Measurements from ENCODE around the gene TBC1D13.
A peak's percentile ranks its signal among the peaks of the same experiment; 100 is the strongest.
"Not testable (repeated sequence)": the region's sequence is repeated elsewhere in the genome, so short reads cannot be mapped to it uniquely, and the experiment has no call there.

Gene TBC1D13
- long read RNA-seq, donor 1, transcript TBC1D13-202 (12 exons, 3,906 nt) = major isoform, 17 of 17 reads
- long read RNA-seq, donor 1, partial matches to known transcripts = 0 of 17 reads
- long read RNA-seq, donor 1, other reads (novel, unspliced or antisense) = 0 of 17 reads
- long read RNA-seq, donor 2, partial matches to known transcripts = 15 of 16 reads
- long read RNA-seq, donor 2, other reads (novel, unspliced or antisense) = 0 of 16 reads
- long read RNA-seq, donor 3, partial matches to known transcripts = 12 of 15 reads
- long read RNA-seq, donor 3, other reads (novel, unspliced or antisense) = 0 of 15 reads
- long read RNA-seq, donor 4, partial matches to known transcripts = 0 of 4 reads
- long read RNA-seq, donor 4, other reads (novel, unspliced or antisense) = 0 of 4 reads
- long read RNA-seq, donor 5, transcript TBC1D13-202 (12 exons, 3,906 nt) = major isoform, 8 of 8 reads
- long read RNA-seq, donor 5, partial matches to known transcripts = 0 of 8 reads
- long read RNA-seq, donor 5, other reads (novel, unspliced or antisense) = 0 of 8 reads
- long read RNA-seq, donor 6, transcript TBC1D13-202 (12 exons, 3,906 nt) = major isoform, 7 of 8 reads
- long read RNA-seq, donor 6, partial matches to known transcripts = 0 of 8 reads
- long read RNA-seq, donor 6, other reads (novel, unspliced or antisense) = 0 of 8 reads
- long read RNA-seq, donor 7, transcript TBC1D13-202 (12 exons, 3,906 nt) = major isoform, 9 of 16 reads
- long read RNA-seq, donor 7, partial matches to known transcripts = 6 of 16 reads
- long read RNA-seq, donor 7, other reads (novel, unspliced or antisense) = 0 of 16 reads
- long read RNA-seq, donor 8, transcript TBC1D13-202 (12 exons, 3,906 nt) = major isoform, 8 of 8 reads
- long read RNA-seq, donor 8, partial matches to known transcripts = 0 of 8 reads
- long read RNA-seq, donor 8, other reads (novel, unspliced or antisense) = 0 of 8 reads

- peak; percentile 83 for DNase-seq
Measured at GRCh38 chr9:128786681-128787601, at the start of gene TBC1D13. Gene TBC1D13, plus strand, starts transcription at chr9:128787253. Its CDS starts 101 bp downstream, at chr9:128787354.

- no peak for DNase-seq
Measured at GRCh38 chr9:128742401-128742800, 44.7 kb upstream of the TBC1D13 start.

GRCh38 chr9:128743421-128743820, 43.6 kb upstream of the TBC1D13 start:
- DNase-seq = no peak

GRCh38 chr9:128747241-128747640, 39.8 kb upstream of the TBC1D13 start:
- no peak for DNase-seq

DNA sequence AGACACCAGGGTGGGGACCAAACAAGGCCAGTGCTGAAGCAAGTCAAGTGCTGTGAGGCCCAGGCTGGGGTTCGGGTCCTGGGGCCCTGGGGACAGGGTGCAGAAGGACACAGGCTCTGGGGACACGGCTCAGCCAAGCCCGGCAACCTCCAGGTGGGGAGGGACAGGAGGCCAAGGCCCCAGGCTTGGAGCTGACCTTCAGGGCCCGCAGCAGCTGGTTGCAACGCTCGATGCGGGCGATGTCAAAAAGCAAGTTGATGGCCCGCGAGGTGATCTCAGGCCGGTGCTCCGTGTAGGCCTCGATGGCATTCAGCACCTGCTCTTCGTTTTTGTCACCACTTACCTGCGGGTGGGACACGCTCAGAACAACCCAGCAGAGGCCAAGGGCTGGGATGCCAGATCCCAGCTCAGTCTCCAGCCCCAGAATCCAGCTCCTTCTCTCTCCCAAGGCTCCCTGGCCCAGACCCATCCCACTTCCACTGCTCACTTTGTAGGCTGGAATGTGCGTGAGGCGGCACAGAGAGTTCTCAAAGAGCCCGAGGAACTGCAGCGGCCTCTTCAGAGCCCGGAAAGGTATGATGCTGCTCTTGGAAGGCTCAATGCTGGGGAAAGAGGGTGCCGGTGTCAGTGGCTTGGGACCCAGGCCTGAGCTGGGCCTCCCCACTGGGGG, 36.0 kb upstream of the TBC1D13 start:
- DNase-seq = no peak

- no peak for DNase-seq
Measured at GRCh38 chr9:128753627-128754026, 33.4 kb upstream of the TBC1D13 start.

- no peak for DNase-seq
Measured at GRCh38 chr9:128757602-128758001, 29.5 kb upstream of the TBC1D13 start.

DNA sequence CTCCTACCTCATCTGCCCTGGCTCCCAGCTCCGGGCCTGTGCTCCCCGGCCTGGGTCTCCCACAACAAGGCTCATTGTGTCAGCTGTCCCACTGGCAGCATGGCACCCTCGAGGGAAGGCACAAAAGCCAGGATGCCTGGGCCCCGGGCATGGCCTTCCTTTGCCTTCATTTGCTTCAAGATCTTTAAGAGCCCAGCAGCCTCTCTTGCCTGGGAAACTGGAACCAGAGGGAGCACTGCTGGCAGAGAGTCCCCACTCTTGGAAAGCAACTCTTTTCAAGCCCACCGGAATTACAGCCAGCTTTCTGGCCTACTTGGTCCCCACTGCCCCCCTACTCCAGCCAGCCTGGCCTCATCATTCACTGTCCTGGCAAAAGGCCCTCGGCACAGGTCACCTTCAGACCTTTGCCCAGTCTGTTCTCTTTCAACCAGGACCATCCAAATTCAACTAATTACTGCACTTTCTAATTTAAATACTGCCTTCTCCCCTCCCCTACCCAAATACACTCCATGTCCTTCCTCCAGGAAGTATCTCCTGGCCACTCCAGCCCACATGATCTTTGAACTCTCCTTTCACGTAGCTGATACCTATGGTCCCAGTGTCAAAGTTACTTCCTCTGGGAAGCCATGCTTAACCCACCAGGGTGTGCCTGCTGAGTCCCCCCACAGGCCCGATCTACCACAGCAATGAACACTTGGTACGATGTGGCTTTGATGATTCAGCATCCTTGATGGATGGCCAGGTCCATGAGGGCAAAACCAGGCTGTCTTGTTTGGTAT, 24.2 kb upstream of the TBC1D13 start:
- no peak for DNase-seq

GRCh38 chr9:128764361-128764760, 22.7 kb upstream of the TBC1D13 start:
- no peak for DNase-seq

DNA sequence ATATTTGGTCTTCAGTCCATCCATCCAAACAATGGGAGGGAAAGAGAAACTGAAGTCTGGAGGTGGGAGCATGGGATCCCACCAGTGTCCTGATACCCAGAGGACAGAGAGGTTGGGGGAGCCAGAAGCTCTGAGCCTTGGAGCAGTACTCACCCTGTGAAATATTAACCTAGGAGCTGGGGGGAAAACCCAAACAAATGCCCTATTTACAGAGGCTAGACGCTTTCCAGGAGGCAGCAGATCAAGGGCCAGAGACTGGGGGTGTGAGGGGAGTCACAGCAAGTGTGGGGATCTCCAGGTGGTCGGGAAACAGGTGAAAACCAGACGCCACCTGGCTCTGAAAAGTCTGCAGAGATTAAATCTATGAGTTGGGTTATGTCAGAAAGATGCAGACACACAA, 21.6 kb upstream of the TBC1D13 start:
- no peak for DNase-seq

DNA sequence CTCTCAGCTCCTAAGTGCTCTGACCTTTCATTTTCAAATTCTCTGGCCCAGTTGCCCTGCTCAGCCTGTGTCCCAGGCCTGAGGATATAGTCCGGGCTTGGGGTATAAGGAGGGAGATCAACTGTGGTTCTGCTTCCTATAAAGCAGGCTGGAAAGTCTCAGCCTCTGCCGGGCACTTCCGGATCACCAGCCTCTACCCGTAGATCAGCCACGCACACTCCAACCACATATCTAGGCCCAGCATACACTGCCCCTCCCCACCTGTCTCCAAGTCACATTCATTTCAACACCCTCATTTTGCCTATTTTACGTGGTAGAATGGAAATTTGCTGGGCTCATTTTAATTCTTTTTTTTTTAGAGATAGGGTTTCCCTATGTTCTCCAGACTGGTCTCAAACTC, 18.4 kb upstream of the TBC1D13 start:
- no peak for DNase-seq

DNA sequence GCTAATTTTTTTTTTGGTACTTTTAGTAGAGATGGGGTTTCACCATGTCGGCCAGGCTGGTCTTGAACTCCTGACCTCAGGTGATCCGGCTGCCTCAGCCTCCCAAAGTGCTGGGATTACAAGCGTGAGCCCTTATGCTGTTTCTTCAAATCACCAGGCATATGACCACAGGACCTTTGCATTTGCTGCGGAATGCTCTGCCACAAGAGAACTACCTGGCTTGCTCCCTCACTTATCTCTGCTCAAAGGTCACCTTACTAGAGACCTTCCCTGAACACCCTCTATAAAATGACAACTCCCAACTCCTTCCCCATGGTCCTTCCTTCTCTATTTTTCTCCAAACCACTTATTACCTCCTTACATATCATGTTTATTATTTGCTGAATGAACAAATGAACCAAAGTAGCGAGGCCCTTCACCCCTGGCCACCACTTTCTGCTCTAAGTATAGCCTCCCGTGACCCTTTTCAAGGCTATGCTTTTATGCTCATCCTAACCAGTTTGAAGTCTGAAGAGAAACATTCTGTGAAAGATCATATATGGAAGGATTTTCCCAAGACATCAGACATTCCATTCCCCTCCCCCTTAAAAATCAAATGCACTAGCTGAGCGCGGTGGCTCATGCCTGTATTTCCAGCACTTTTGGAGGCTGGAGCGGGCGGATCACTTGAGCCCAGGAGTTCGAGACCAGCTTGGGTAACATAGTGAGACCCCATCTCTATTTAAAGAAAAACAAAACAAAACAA, 16.6 kb upstream of the TBC1D13 start:
- no peak for DNase-seq

- DNase-seq = peak; percentile 71
Measured at GRCh38 chr9:128771094-128771721, 15.8 kb upstream of the TBC1D13 start.

GRCh38 chr9:128771745-128772519, 15.1 kb upstream of the TBC1D13 start, which contains the start of gene ZER1:
Gene ZER1, minus strand, starts transcription at chr9:128771927. Its CDS starts 16,362 bp downstream, at chr9:128755565.
- DNase-seq = peak; percentile 96

DNA sequence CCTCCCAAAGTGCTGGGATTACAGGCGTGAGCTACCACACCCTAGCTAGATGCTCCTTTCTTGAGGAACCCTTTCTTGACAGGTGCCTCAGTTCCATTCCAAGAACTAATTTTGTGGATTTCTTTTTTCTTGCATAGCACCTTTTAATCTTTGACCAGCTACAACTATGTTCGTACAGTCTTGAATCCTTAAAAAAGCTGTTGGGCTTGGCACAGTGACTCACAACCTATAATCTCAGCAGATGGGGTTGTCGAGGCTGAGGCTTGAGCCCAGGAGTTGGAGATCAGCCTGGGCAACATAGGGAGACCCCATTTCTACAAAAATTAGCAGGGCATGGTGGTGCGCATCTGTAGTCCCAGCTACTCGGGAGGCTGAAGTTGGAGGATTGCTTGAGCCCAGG, 14.0 kb upstream of the TBC1D13 start:
- no peak for DNase-seq

GRCh38 chr9:128774804-128775203, 12.2 kb upstream of the TBC1D13 start:
- no peak for DNase-seq

GRCh38 chr9:128780093-128780492, 7.0 kb upstream of the TBC1D13 start:
- not testable (repeated sequence) for DNase-seq
